Smooth muscle cell (in vitro differentiated cells): ENCODE measurements around the gene DOCK4. TPM values are rescaled to one million over a fixed set of nuclear protein-coding genes. Genes with fewer than 3 reads are reported as not detected.

Source experiments
- DNase-seq: peaks from one replicate; lab custom pipeline; 2025; ENCODE audit not compliant: unreplicated experiment; lab: John Stamatoyannopoulos, UW
- H2AFZ ChIP-seq: fragments of 200-600 bp; sonication (generic); 2 replicates; pipeline ENCODE4 v1.6.0; 2016; ENCODE audit warnings: antibody characterized with exemption, low read depth, mild to moderate bottlenecking
- H3F3A ChIP-seq: fragments of 200-600 bp; sonication (generic); 2 replicates; pipeline ENCODE4 v1.6.0; 2017; ENCODE audit warnings: antibody characterized with exemption, low read depth
- H3K27ac ChIP-seq: fragments of 200-600 bp; sonication (generic); 2 replicates; pipeline ENCODE4 v1.5.1; 2016; ENCODE audit warnings: low read depth, mild to moderate bottlenecking
- H3K27me3 ChIP-seq: fragments of 200-600 bp; sonication (generic); 2 replicates; pipeline ENCODE4 v1.6.1; 2016; ENCODE audit warnings: low read depth, mild to moderate bottlenecking
- H3K36me3 ChIP-seq: fragments of 200-600 bp; sonication (generic); 2 replicates; pipeline ENCODE4 v1.5.1; 2016; ENCODE audit warnings: low read depth
- H3K4me1 ChIP-seq: fragments of 200-600 bp; sonication (generic); 2 replicates; pipeline ENCODE4 v1.5.1; 2016; ENCODE audit warnings: low read depth
- H3K4me2 ChIP-seq: fragments of 200-600 bp; sonication (generic); 2 replicates; pipeline ENCODE4 v1.6.0; 2016; ENCODE audit warnings: mild to moderate bottlenecking
- H3K4me3 ChIP-seq: fragments of 200-600 bp; sonication (generic); 2 replicates; pipeline ENCODE4 v1.5.1; 2016; ENCODE audit warnings: mild to moderate bottlenecking
- H3K79me2 ChIP-seq: fragments of 200-600 bp; sonication (generic); 2 replicates; pipeline ENCODE4 v1.6.0; 2016; ENCODE audit warnings: low read depth, mild to moderate bottlenecking
- H3K9ac ChIP-seq: fragments of 200-600 bp; sonication (generic); 2 replicates; pipeline ENCODE4 v1.6.0; 2016; ENCODE audit warnings: low read depth
- H3K9me3 ChIP-seq: fragments of 200-600 bp; sonication (generic); replicated peaks from 2 replicates; pipeline ENCODE4 v1.5.1; 2016; ENCODE audit warnings: low read depth
- H4K20me1 ChIP-seq: fragments of 200-600 bp; sonication (generic); 2 replicates; pipeline ENCODE4 v1.6.0; 2016; ENCODE audit warnings: low read depth
- CTCF ChIP-seq: fragments of 200-600 bp; sonication (generic); IDR thresholded peaks from 2 replicates; pipeline ENCODE4 v1.5.1; 2017; ENCODE audit warnings: borderline replicate concordance, mild to moderate bottlenecking, antibody characterized with exemption; ENCODE audit not compliant: insufficient read depth, poor library complexity, severe bottlenecking
- WGBS: methylation state at CpG from one replicate; pipeline ENCODE4 v1.1.7; 2016; ENCODE audit warnings: low lambda C conversion rate; 5-methylcytosine and 5-hydroxymethylcytosine counted together
- polyA plus RNA-seq: library from polyadenylated mRNA; unstranded; fragments of >200 nt; fragmentation: Nextera tagmentation; extraction: Ambion mirVana; gene quantifications from 2 replicates; pipeline ENCODE4 v1.2.1, GENCODE V29; 2016
- total RNA-seq: library from RNA; depleted of rRNA; stranded (reverse); fragments of >200 nt; gene quantifications from 2 replicates; pipeline ENCODE4 v1.2.3, GENCODE V29; 2014

DOCK4 gene
- total and polyA plus RNA-seq, 2 experiments from 2014 or later = 7.4 to 20.5 TPM

GRCh38 chr7:112188257-112188656 lies 17.9 kb downstream of the DOCK4 start:
- no peak for TF ChIP-seq CTCF
- Histone ChIP-seq H4K20me1 (peaks cover 66% of the 10 kb centered on the region), H3K4me2 (no peak overlapping the region), H3K9me3 (no peaks in the 10 kb centered on the region), H3K27me3 (no peaks in the 10 kb centered on the region), H3K27ac (no peak overlapping the region), H3K36me3 (no peaks in the 10 kb centered on the region), H3K79me2 (peaks cover 53% of the 10 kb centered on the region), H3K9ac (no peak overlapping the region), H3K4me1 (no peaks in the 10 kb centered on the region), H2AFZ (no peak overlapping the region), H3K4me3 (no peak overlapping the region), H3F3A (no peaks in the 10 kb centered on the region)
- no peak for DNase-seq
- WGBS = 96% methylated on average over 3 of the region's 3 CpGs

- Histone ChIP-seq H3K36me3 (no peaks in the 10 kb centered on the region), H3K4me3 (no peak overlapping the region), H3K4me2 (no peak overlapping the region), H2AFZ (no peak overlapping the region), H3K27me3 (no peaks in the 10 kb centered on the region), H4K20me1 (peaks cover 74% of the 10 kb centered on the region), H3K79me2 (peaks cover 57% of the 10 kb centered on the region), H3K9ac (no peak overlapping the region), H3K27ac (no peak overlapping the region), H3K4me1 (no peaks in the 10 kb centered on the region), H3K9me3 (no peaks in the 10 kb centered on the region), H3F3A (no peaks in the 10 kb centered on the region)
- no peak for DNase-seq
- TF ChIP-seq CTCF = no peak
- 100% methylated on average over 1 of the region's 1 CpG for whole genome bisulfite sequencing
Measured at GRCh38 chr7:112186300-112186699, 19.9 kb downstream of the DOCK4 start.

- Histone ChIP-seq H3K27ac (no peak overlapping the region), H3K9ac (no peak overlapping the region), H3K27me3 (no peaks in the 10 kb centered on the region), H3K4me1 (no peaks in the 10 kb centered on the region), H3F3A (no peaks in the 10 kb centered on the region), H3K79me2 (peaks cover 60% of the 10 kb centered on the region), H3K36me3 (no peaks in the 10 kb centered on the region), H4K20me1 (peaks cover 80% of the 10 kb centered on the region), H3K9me3 (no peaks in the 10 kb centered on the region), H3K4me3 (no peak overlapping the region), H2AFZ (no peak overlapping the region), H3K4me2 (no peak overlapping the region)
- DNase-seq = no peak
- WGBS = 86% methylated on average over 4 of the region's 4 CpGs
- no peak for TF ChIP-seq CTCF
Measured at GRCh38 chr7:112185005-112185834, 21.0 kb downstream of the DOCK4 start.

GRCh38 chr7:112184455-112184854 lies 21.7 kb downstream of the DOCK4 start:
- WGBS = 88% methylated on average over 2 of the region's 2 CpGs
- no peak for DNase-seq
- peaks cover 60% of the 10 kb centered on the region for H3K79me2 ChIP-seq
- peaks cover 82% of the 10 kb centered on the region for H4K20me1 ChIP-seq
- H2AFZ ChIP-seq = no peak overlapping the region
- H3K4me3 ChIP-seq = no peak overlapping the region
- no peaks in the 10 kb centered on the region for H3K4me1 ChIP-seq
- H3K36me3 ChIP-seq = no peaks in the 10 kb centered on the region
- no peak overlapping the region for H3K9ac ChIP-seq
- H3K27me3 ChIP-seq = no peaks in the 10 kb centered on the region
- TF ChIP-seq CTCF = no peak
- no peaks in the 10 kb centered on the region for H3K9me3 ChIP-seq
- no peaks in the 10 kb centered on the region for H3F3A ChIP-seq
- no peak overlapping the region for H3K27ac ChIP-seq
- H3K4me2 ChIP-seq = no peak overlapping the region
